Fibroblast of pulmonary artery (primary cell): ENCODE data around the gene LIN52.
A peak's percentile ranks its signal among the peaks of the same experiment; 100 is the strongest.

Experiments used
- DNase-seq: peaks from one replicate; pipeline ENCODE4 v3.0.0-alpha.2; 2010; ENCODE audit warnings: low read depth
- H3K4me3 ChIP-seq: replicated peaks from 2 replicates; pipeline ENCODE4 v1.5.1; 2011; ENCODE audit warnings: low read depth, mild to moderate bottlenecking, control low read depth, low read length, moderate library complexity
- CTCF ChIP-seq: IDR thresholded peaks from 2 replicates; pipeline ENCODE4 v1.5.1; 2011; ENCODE audit warnings: mild to moderate bottlenecking, control low read depth, low read length, inconsistent platforms; ENCODE audit errors: missing control alignments

The LIN52 gene

DNA sequence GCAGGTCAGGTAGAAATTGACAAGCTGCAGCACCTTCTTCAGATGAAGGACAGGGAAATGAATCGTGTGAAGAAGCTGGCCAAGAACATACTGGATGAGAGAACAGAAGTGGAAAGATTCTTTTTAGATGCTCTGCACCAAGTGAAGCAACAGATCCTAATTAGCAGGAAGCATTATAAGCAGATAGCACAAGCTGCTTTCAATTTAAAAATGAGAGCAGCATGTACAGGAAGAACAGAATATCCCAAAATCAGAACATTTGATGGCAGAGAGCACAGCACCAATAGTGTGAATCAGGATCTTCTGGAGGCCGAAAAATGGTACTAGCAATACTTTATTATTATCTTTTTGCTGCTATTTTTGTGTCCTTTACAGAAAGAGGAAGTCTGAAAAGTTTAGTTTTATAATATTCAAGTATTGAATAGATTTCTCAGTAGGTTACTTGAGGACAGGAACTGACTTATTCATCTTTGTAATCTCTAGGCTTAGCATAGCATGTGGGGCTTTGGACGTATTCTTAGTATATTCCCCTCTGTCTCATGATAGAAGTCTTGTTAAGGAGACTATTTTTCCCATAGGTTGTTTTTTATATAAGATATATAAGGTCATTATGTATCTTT, 34.8 kb upstream of the LIN52 start:
- no peak for DNase-seq
- H3K4me3 ChIP-seq = no peak overlapping the region
- no peak for TF ChIP-seq CTCF

- no peak overlapping the region for H3K4me3 ChIP-seq
- DNase-seq = no peak
- TF ChIP-seq CTCF = no peak
Observed at GRCh38 chr14:74062809-74063150, 22.0 kb upstream of the LIN52 start.

GRCh38 chr14:74064426-74064825, 20.3 kb upstream of the LIN52 start:
- DNase-seq = no peak
- H3K4me3 ChIP-seq = no peak overlapping the region
- no peak for TF ChIP-seq CTCF

- H3K4me3 ChIP-seq = no peak overlapping the region
- DNase-seq = peak; percentile 41
- TF ChIP-seq CTCF = no peak
Observed at GRCh38 chr14:74064883-74065282, 19.9 kb upstream of the LIN52 start.

DNA sequence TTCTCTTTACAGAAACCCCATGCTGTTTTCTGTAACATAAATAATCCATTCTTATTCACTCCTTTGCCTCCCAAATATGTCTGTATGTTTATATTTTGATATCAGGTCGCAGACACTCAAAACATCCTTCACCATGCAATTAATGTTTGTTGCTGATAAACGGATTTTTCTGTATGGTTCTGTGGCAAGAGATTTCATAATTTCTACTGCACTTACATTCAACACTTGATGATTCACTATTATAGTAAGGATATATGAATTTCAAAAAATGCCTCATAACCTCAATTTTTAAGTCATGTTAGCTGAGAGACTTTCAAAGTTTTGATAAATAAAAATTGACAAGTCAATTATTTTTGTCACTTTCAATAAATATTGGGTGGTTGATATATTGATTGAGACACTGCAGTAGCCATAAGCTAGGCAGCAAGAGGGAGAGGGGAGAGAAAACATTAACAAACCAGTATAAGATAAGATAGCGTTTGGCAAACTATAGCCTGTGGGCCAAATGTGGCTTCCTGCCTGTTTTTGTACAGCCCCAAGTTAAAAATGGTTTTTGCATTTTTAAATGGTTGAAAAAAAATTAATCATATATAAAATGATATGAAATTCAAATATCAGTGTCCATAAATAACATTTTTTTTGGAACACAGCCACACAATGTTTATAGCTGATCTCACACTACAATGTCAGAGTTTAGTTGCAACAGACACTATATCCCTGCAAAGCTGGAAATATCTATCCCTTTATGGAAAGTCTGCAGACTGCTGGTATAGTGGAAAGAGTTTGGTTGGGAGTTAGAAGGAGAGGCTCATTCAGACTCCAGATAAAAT, 18.8 kb upstream of the LIN52 start:
- no peak for TF ChIP-seq CTCF
- peak; percentile 51 for DNase-seq
- no peak overlapping the region for H3K4me3 ChIP-seq

GRCh38 chr14:74077401-74077800, 7.4 kb upstream of the LIN52 start:
- no peak for TF ChIP-seq CTCF
- H3K4me3 ChIP-seq = no peak overlapping the region
- no peak for DNase-seq
